22Rv1 (cell line): Measurements from ENCODE around the gene NAV2.

Experiments used
- H3K27ac ChIP-seq: fragments of 450-650 bp; 2 replicates; pipeline ENCODE4 v1.5.1; 2017
- ZFX ChIP-seq: fragments of 450-650 bp; IDR thresholded peaks from 2 replicates; pipeline ENCODE4 v1.6.1; 2017; ENCODE audit warnings: antibody characterized with exemption, borderline replicate concordance
- TF ChIP-seq, protein P1 (sequence below): fragments of 450-650 bp; IDR thresholded peaks from 2 replicates; pipeline ENCODE4 v1.5.1; 2017; ENCODE audit warnings: mild to moderate bottlenecking

NAV2 gene

DNA sequence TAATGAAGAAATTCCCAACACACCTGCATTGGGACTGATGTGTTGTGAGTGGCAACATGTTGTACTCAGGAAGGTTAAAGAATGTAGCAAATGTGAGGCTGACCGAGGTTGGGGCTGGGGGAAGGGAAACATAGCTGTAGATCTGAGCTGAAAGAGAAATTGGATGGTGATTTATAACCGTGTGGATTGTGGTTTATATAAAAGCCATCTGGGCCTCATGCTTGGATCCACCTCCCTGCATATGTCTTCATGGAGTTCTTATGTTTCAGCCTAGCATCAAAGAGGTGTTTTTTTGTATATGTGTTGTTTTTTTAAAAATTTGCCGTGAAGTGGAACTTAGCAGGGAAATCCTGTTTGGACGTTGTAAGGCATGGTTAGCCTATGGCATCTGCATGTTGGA lies 141.3 kb downstream of the NAV2 start:
- no peak overlapping the region for H3K27ac ChIP-seq
- TF ChIP-seq, protein P1, sequence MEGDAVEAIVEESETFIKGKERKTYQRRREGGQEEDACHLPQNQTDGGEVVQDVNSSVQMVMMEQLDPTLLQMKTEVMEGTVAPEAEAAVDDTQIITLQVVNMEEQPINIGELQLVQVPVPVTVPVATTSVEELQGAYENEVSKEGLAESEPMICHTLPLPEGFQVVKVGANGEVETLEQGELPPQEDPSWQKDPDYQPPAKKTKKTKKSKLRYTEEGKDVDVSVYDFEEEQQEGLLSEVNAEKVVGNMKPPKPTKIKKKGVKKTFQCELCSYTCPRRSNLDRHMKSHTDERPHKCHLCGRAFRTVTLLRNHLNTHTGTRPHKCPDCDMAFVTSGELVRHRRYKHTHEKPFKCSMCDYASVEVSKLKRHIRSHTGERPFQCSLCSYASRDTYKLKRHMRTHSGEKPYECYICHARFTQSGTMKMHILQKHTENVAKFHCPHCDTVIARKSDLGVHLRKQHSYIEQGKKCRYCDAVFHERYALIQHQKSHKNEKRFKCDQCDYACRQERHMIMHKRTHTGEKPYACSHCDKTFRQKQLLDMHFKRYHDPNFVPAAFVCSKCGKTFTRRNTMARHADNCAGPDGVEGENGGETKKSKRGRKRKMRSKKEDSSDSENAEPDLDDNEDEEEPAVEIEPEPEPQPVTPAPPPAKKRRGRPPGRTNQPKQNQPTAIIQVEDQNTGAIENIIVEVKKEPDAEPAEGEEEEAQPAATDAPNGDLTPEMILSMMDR, result no peak
- TF ChIP-seq ZFX, result no peak

DNA sequence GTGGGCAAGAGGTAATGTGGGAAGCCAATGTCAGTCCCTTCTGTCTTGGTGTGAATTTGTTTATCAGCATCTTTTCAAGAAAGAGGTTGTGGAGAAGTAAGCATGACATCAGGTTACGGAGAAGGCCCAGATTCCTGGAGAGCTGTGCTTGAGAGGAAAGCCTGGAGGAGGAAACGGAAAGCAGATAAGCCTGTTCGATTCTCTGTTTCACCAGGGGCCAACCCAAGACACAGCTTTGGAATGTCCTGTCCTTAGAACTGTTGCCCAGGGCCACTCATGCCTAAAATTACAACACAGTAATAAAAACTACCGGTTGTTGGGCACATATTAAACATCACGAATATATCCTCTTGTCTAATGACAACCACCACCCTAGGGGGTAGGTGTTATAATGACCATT lies 148.5 kb downstream of the NAV2 start:
- TF ChIP-seq, protein P1, result no peak
- no peak for TF ChIP-seq ZFX
- H3K27ac ChIP-seq, result no peak overlapping the region

DNA sequence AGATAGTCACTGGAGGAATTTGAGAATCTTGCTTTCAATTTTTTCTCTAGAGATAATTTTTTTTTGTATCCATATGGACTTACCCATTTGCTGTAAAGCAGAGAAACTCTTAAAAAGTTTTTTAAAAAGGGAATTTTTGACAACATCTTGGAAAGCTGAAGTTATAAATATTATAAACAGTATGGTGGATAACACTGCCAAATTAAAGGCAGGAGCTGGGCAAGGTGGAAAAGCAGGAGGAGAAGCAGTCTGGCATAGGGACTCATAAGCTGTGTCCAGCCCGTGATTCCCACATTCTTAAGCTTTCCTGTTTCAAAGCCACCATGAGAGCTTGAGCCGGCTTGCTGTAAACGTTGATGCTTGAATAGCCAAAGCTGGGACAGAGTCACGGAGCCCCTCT lies 149.5 kb downstream of the NAV2 start:
- H3K27ac ChIP-seq, result no peak overlapping the region
- TF ChIP-seq ZFX, result no peak
- TF ChIP-seq, protein P1, result no peak

DNA sequence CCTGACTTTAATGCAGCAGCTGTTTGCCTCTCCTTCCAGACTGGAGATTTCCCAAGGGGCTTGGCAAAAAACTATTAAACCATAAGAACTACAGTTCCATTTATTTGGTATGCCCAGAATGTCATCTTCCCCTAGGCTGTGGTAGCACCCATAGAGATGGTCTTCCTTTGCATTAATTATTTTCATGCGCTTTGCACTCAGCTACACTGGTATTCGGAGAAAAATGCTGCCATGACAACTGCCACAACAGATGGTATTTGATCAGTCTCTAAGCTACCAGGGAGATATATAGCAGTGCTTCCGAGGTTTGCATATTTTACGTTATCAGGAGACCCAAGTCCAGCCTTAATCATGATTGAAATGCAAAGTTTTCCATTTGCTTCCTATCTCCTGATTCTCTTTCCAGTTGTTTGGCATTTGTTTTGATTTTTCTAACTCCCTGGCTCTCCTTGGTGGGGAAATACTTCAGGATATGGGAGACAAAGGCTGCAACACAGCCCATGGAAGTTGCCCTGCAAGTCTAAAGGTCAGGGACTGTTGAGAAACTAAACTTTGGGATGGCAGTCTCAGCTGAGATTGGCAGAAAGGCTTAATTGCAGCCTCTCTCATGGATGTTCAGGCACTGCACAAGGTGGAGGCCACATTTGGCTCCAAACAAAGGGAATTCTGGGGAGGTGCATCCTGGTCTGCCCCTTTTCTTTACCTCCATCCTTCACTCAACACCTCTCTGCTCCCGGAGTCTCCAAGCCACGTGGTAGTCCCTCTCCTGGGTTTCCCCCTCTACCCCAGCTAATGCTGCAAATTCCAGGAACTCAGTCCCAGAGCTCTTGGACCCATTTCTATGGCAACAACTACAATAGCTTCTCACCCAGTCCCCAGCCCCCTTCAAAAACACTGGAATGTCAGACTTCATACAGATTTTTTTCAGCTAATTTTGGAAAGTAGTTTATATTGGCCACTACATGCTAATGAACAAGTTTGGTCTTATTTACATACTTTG lies 151.8 kb downstream of the NAV2 start:
- no peak overlapping the region for H3K27ac ChIP-seq
- TF ChIP-seq ZFX, result no peak
- TF ChIP-seq, protein P1, result no peak

DNA sequence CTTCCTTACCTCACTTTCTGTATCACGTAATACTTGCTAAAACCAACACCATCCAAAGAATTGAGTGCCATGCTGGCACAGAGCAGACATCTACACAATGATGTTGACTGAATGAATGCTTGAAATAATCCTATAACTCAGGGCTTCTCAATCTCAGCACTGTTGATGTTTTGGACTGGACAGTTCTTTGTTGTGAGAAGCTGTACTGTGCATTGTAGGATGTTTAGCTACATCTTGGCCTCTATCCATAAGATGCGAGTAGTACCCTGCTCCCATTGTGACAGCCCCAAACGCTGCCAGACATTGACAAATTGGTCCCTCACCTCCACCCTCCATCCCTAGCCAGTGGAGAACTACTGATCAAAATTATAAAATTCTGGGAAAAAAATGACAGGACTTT lies 153.4 kb downstream of the NAV2 start:
- TF ChIP-seq, protein P1, result no peak
- TF ChIP-seq ZFX, result no peak

DNA sequence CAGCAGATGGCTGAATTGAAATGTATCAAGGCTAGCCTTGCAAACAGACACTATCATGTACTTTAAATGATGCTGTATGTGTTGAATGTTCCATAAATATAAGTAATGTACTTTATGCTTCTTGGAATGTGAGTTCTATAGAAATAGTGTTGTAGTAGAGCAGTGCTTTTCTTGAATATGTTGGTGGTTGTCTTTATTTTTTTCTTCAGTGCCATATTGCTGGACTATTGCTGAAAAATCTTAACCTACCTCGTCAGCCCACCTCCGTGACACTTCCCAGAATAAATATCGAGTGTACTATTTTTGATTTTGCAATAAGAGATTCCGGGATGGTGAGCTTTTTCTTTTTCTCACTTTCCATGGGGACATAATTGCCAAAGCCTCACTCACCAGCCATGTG lies 153.9 kb downstream of the NAV2 start:
- no peak overlapping the region for H3K27ac ChIP-seq
- TF ChIP-seq, protein P1, result no peak
- no peak for TF ChIP-seq ZFX

More for the DNA sequence above, 153.4 kb downstream of the NAV2 start:
- H3K27ac ChIP-seq, result no peak overlapping the region

DNA sequence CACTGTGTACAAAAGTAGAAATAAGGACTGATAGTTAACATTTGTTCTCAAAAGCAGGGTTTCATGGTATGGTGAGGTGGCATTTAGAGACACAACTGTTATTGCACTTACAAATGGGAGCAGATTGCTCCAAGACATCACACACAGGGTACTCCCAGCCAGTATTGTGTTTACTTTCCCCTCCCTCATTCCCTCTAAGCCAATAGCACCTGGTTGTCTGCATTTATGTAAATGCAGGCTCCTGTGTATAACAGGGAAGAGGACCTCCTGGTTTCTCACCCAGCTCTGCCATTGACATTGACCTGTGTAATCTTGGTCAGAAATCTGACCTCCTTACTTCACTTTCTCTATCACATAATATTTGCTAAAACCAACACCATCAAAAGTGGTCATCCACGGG lies 154.4 kb downstream of the NAV2 start:
- no peak overlapping the region for H3K27ac ChIP-seq
- TF ChIP-seq, protein P1, result no peak
- no peak for TF ChIP-seq ZFX
